ENCODE data around the gene DNAJC2.
A peak's percentile ranks its signal among the peaks of the same experiment; 100 is the strongest.
"Not testable (repeated sequence)": the region's sequence is repeated elsewhere in the genome, so short reads cannot be mapped to it uniquely, and the experiment has no call there.

The DNAJC2 gene

DNA sequence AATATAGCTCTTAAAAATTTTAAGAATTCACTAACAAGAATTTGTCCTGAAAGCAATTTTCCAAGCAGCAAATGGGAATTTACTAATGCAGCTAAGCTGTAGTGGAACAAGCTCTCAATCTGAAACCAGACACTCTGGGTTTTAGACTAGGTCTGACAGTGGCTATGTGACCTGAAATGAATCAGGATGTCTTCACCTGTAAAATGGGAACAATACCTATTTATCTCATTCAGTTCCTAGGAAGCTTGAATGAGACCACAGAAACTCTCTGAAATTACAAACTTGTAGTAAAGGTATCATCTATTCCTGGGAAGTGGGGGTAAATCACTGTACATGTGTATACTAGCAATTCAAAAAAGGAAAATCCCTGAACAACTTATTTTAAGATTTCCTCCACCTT is 1.2 kb downstream of the DNAJC2 start:
- DNase-seq = no peak

DNA sequence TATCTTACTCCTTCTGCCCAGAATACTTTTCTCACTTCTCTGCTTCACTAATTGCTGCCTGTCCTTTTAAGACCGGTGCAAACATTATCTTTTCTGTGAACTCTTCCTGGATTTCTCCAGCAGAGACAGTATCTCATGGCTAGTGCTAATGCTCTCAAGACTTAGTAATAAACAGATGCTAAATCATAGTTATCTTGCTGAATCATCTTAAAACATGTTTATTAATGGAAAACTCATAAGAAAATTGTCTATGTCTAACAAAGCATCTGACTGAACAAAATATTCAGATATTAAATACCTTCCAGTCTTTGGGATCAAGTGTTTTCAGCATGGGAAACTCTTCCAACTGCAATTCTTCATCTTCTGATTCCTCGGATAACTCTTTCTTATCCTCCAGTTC is 3.1 kb downstream of the DNAJC2 start:
- DNase-seq = no peak

DNA sequence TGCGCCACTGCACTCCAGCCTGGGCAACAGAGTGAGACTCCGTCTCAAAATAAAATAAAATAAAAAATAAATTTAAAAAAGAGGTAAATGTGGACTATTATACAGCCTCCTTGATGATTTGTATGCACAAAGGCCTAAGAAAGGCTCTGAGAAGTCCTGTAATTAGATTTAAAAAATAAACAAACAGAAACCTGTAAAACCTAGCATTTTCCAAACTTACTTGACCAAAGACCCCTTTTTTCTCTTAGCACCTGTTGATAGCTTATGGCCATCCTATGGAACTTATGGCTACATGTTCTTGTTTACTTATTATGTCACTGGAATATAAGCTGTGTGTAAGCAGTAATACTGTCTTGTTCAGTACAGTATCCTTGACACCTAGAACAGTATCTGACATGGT is 5.7 kb downstream of the DNAJC2 start:
- no peak for DNase-seq

DNA sequence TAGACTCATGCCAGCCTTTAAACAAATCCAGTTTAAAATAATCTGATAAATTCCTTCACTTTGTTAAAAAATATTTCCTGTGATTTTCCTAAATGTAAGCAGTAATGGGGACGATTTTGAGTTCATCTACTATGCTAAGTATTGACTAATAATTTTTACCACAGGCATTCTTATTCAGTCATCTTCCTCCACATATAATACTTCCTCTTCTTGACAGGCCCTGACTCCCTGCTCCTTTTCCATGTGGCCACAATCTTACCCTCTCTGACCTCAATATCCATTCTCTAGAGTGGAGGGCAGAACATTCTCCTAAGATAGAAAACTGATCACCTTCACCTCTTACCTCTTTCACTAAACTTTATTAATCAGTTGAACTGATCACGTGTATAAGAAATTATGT is 7.8 kb downstream of the DNAJC2 start:
- no peak for DNase-seq

DNA sequence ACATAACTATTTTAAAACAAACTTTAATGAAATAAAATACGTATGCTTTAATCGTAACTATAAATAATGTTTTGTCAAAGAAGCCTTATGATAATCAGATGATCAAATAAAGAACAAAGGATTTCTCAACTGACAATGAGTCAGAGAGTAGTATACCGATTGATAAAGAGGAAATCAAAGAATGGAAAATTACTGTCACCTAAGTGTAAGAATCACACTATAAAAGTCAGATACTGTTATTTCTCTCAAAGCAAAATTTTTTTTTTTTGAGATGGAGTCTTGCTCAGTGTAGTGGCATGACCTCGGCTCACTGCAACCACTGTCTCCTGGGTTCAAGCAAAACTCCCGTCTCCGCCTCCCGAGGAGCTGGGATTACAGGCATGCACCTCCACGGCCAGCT is 18.8 kb downstream of the DNAJC2 start:
- no peak for DNase-seq

DNA sequence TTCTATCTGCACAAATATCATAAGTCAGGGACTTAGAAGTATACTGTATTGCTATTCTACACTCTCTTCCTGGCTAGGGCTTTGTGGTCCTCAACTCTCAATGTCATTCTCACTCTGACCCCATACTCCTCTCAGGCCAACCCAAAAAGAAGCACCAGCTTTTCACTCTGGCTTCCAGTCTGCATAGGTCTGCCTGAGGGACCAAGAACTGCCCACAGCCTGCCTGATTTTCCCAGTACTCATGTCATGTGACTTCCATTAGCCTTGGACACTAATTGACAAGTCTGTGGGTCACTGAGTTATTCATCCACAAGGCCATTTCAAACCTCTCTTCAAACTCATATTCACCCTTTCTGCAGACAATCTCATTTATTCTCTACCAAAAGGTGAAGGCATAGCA is 27.6 kb downstream of the DNAJC2 start:
- no peak for DNase-seq

DNA sequence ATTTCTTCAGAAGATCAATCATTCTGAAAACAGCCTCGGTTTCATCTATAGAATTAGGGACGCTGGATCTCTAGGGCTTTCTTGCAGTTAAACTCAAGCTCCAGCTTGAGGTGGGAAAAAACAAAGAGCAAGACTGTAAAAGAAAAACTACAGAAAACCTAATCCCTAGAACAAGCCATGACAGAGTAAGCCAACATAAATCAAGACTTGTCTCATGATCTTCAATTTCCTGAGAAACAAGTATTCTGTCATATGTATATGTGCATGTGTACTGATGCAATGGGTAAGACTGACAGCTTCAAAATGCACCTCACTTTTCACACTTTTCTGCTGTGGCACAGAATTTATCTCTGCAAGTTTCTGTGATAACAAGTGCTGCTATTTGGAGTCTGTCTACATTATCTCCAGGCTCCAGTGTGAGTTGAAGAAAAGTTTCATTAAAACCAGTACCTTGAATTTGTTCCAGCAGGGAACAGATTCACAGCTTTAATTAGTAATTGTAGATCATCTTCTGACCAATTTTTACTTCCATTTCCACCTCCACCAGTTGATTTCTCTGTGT is 28.1 kb downstream of the DNAJC2 start:
- DNase-seq = no peak

DNA sequence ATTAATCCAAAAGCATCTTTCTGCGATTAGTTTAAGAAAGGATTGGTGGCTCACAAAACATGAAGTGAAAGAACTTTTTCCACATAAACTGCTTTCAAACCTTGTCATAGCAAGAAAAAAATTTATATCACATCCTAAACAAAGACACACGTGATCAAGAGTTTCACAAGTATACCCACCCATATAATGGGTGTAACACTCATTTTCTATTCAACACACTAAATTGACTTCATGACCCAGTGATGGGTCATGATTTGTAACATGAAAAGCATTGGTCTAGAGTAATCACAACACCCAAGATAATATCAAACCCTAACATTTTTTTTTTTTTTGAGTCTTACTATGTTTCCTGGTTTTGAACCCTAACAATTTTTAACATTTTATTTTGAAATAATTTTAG is 29.7 kb downstream of the DNAJC2 start:
- no peak for DNase-seq

DNA sequence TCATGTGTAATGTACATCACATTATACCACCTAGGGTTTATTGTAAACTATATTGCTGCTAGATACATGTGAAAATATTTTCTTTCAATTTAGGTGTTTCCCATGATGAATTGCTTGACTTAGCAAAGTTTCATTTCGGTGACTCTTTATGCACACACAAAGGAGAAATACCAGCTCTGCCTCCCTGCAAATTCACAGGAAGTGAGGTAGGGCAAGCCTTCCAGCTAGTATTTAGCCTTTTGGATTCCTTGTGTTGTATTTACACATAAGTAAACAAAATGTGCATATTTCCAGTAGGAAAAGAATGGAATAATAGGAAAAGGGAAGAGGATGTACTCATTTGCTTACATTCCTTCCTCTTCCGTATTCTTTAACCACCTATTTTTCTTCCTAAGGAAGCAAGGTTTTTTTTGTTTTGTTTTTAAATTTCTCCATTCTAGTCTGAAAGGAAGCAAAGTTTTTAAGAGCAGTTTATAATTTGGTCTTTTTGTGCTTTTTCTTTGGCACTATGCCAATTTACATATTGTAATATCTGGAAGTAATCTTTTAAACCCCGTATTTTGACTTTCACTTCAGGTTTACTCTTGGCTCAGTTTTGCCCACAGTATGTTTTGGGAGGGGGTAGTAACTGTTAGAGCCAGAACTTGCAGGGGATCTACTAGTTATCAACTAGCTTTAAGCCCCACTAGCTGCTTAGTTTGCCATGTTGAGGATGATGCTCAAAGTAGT is 36.9 kb downstream of the DNAJC2 start:
- no peak for DNase-seq

DNA sequence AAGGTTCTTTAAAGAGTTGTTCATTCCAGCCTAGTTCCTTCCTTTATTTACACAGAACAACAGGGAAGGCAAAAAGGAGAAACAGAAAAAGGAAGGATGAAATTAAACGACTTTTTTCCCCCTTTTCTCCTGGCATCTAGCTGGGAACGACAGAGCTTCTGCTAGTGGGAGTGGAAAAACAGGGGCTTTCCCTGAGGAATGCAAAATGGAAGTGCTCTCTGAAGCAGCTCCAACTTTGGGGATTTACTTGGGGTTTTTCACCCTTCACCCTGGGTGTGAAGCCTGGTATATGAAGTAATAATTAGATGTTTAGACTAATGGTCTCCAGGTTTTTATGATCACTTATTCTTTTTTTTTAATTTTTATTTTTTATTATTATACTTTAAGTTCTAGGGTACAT is 43.1 kb downstream of the DNAJC2 start:
- no peak for DNase-seq

DNA sequence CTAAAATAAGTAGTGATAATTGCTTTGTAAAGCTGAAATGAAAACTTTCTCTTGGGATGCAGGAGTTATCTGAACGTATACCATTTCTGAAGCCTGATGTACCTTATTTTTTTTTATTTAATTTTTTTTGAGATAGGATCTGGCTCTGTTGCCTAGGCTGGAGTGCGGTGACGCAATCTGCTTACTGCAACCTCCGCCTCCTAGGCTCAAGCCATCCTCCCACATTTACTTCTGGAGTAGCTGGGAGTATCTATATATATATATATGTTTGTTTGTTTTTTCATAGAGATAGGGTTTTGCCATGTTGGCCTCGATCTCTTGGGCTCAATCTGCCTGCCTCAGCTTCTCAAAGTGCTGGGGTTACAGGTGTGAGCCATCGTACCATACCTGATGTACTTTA is 44.9 kb downstream of the DNAJC2 start:
- DNase-seq = no peak

DNA sequence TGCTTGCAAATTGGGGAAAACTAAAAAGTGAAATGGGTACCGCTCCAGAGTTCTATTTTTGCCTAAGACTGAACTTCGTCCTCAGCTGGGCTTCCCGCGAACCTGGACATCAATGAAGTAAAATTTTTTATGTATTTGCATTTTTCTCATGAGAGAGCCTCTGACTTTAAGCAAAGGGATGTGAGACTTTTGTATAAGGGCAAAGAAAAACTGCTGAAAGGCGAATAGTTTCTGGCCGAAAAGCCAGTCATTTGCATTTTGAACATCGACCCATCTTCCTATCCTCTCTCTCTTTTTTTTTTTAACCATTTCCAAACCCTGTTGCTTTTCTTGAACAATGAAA is 46.8 kb downstream of the DNAJC2 start:
- DNase-seq = no peak

DNA sequence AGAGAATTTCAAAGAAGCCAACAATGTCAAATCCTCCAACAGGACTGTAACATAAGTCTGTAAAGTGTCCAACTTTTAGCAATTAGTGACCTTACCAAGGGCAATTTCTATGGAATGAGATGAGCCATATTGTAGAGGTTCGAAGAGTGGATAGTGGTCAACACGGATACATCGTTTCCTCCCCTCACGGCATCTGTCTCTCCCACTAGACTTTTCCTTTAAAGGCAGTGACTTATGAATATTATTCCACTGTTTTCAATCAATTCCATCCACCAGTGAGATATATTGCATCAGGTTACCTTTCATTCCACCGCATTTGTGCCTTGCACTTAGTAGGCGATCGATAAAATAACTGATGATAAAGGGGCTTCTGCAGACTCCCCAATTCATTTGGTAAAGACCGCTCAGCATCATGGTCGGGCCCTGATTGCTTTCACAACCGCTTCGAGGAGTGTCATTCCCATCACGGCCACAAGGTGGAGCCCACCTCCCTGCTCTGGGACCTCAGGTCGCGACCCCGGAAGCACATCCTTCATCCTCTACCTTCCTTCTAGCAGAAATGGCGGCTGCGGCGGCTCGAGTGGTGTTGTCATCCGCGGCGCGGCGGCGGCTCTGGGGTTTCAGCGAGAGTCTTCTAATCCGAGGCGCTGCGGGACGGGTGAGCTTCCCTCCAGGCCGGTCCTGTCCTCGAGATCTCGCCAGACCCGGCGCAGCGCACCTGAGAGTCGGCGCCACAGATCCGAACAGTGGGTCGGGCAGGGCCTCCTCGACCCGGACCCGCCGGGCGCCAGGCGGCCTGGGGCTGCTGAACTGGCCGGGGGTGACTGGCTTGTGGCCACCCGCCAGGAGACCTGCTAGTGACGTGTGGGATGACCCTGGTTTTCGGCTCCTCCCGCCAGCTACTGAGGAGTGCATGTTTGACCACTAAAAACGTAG is 47.4 kb downstream of the DNAJC2 start, which contains the start of gene PMPCB:
Gene PMPCB (plus strand): TSS at position 535 of the 936 bp plus-strand sequence. CDS start 25 bp downstream, at position 560.
- peak; percentile 92 for DNase-seq

DNA sequence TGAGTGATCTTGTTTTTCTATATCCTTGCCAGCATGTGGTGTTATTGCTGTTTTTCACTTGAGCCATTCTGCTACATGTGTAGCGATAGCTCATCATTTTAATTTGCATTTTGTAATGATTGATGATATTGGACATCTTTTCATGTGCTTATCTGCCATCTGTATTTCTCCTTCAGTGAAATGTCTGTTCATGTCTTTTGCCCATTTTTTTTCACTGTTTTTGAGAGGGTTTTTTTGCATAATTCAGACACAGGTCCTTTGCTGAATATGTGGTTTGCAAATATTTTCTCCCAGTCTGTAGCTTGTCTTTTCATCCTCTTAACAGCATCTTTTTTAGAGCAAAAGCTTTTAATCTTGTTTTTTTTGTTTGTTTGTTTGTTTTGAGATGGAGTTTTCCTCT is 51.0 kb downstream of the DNAJC2 start:
- no peak for DNase-seq

DNA sequence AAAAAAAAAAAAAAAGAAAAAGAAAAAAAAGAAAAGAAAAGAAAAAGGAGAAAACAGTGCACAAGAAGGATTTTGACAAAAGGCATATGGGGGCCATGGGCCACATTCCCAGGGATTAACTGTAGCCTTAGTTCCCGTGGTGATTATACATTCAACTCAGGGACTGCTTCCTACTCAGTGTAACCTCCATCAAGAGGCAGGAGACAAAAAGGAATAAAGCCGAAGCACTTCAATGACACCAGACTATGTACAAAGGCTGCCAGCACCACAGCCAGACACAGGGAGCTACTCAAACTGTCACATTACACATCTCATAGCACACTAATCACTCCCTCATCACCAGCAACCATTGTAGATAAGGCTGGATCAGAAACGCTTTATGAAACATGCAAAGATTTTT is 52.4 kb downstream of the DNAJC2 start:
- no peak for DNase-seq

DNA sequence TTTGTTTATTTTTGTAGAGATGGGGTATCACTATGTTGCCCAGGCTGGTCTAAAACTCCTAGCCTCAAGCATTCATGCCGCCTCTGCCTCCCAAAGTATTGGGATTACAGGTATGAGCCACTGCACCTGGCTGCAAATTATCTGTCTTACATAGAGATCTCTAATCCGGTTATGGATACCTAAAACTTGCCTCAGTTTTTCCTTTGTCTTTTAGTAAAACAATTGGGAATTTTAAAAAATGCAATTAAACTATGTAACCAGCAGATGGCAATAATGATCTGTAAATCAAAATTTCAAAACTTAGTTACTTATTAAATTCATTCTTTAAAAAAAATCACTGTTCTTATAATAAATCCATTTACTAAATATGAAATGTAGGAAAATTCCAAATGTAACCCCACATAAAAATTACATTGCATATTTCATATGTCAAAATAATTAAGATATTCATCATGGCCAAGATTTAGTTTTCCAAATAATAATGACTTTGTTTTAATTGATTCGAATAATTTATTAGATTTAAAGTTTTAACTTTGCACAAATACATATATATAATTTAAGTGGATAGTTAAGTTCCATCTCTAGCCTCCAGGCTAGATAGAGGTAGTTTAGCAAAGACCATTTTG is 61.7 kb downstream of the DNAJC2 start:
- not testable (repeated sequence) for DNase-seq

DNA sequence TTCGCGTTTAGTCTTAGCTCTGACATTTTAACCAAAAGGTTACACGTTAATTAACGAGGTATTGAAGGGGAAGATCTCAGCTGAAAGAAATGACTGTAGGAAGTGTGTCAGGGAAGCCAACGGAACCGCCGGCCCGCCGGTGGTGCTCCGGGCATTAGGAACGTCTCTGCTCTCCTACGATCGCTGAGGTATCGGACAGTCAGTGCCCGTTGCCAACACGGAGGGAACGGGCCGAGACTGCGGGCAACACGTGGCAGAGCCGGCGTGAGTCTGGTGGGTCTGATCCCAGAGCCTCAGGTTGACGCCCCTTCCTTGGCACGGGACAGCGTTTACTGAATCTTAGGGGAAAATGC is 63.8 kb downstream of the DNAJC2 start:
- peak; percentile 14 for DNase-seq

DNA sequence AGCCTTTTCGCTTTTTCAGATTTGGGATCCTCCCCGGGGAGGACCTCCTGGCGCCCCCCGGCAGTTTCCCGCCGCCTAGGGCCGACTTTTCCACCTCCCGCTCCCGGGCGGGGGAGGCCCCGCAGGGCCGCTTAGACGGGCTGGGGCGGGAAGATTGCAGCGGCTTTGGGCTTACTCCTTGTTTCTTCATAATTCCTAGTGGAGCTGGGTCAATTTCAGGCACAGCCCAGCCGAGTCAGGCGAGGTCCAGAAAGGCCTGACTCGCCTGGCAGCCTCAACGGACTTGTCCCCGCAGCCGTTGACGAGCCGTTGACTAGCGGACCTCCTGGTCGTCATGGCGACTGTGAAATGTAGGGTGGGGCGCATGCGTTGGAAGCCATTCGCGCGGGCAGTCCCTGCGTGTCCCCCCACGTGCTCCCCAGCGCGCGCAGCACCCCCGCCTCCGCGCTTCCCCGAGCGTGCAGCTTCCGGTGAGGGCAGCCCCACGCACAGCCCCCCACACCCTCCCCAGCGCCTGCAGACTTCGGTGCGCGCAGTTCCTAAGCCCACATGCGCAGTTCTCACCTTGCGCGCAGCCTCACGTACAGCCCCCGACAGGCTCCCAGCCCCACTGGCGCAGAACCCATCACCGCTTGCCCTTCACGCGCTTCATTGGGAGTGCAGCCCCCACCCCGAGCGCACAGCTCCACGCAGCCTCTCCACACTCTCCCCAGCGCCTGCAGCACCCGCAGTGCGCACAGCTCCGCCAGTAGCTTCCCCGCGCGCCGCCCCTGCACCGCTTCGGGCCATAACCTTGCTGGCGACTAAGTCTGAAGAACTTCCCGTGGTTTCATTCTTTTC is 64.4 kb downstream of the DNAJC2 start:
- DNase-seq = peak; percentile 56

DNA sequence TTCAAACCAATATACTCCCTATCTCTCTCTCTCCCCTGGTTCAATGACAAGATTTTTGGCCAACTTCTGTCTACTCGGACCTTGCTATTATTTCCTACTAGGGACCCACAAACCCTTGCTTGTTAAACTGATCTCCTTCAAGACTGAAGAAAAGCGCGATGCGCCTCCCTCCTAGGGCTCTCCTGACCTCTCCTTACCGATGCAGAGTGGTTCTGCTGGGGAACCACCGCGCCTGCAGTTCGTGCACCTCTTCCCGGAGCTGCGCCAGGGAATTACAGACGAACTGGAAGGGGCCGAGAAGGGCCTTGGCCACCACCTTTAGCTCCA is 65.0 kb downstream of the DNAJC2 start:
- DNase-seq = not testable (repeated sequence)

DNA sequence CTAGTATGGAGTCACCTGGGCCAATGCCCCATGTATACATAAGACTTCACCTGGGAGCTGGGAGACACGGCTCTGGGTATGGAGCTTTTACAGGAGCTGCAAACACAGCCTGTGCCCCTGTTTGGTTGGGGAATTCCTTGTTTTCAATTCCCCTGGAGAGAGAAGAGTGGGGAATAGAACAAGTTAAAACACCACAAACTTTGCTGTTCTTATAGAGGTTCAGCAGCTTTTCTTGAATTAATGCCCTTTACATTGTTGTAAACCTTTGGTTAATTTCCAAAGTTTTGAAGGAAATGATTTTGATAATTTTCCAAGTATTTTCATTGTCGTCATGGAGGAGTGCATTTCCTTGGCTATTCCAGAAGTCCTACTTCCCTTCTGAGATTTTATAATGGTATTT is 66.4 kb downstream of the DNAJC2 start:
- DNase-seq = not testable (repeated sequence)

DNA sequence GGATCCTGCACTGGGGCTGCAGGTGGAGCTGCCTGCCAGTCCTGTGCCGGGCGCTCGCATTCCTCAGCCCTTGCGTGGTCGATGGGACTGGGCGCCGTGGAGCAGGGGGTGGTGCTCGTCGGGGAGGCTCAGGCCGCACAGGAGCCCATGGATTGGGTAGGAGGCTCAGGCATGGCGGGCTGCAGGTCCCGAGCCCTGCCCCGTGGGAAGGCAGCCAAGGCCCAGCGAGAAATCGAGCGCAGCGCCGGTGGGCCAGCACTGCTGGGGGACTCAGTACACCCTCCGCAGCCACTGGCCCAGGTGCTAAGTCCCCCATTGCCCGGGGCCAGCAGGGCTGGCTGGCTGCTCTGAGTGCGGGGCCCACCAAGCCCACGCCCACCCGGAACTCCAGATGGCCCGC is 69.7 kb downstream of the DNAJC2 start:
- not testable (repeated sequence) for DNase-seq

DNA sequence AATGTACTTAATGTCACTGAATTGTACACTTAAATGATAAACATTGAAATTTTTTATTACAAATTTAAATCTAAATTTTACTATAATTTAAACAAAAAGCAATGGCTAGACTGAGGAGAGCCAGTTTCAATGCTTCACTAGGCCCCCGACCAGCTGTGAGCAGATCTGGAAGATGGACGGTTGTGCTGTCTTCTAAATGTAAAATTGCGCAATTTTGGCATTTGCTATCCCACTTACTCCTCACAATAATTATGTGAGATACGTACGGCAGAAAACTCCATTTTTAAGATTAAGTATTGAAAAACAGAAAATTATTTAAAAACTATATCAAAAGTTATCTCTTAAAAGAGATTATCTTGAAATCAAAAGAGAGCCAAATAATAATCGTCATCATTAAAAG is 71.2 kb downstream of the DNAJC2 start:
- DNase-seq = not testable (repeated sequence)

Measured in fibroblast of skin of scalp (primary cell).